SKM-1 (cell line): ENCODE measurements around the gene NAGA.

ENCODE experiments used
- DNase-seq: peaks from one replicate; lab custom pipeline; 2025; ENCODE audit not compliant: unreplicated experiment; lab: John Stamatoyannopoulos, UW

Gene NAGA

DNA sequence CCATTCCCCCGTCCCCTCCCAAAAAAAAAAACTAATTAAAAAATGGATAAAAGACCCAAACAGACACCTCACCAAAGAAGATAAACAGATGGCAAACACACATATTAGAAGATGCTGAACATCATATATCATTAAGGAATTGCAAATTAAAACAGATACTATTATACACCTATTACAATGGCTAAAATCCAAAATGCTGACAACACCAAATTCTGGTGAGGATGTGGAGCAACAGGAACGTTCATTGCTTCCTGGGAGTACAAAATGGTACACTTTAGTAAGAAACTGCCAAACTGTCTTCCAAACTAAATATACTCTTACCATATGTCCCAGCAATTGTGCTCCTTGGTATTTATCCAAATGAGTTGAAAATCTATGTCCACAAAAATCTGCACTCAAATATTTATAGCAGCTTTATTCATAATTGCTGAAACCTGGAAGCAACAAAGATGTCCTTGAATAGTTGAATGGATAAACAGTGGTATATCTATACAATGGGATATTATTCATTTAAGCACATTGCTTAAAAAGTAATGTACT is 19.9 kb downstream of the NAGA start:
- DNase-seq = no peak

- no peak for DNase-seq
These were observed 28.8 kb downstream of the NAGA start for GRCh38 chr22:42041784-42042183.

DNA sequence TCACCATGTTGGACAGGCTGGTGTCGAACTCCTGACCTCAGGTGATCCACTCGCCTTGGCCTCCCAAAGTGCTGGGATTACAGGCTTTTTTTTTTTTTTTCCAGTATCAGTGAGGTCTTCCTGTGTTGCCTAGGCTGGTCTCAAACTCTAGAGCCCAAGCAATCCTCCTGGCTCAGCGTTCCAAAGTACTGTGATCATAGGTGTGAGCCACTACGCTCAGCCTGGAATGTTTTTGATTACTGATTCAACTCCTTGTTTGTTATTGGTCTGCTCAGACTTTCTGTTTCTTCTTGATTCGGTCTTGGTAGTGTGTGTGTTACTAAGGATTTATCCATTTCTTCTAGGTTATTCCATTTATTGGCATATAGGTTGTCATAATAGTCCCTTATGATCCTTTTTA is 31.3 kb downstream of the NAGA start:
- DNase-seq = no peak

DNA sequence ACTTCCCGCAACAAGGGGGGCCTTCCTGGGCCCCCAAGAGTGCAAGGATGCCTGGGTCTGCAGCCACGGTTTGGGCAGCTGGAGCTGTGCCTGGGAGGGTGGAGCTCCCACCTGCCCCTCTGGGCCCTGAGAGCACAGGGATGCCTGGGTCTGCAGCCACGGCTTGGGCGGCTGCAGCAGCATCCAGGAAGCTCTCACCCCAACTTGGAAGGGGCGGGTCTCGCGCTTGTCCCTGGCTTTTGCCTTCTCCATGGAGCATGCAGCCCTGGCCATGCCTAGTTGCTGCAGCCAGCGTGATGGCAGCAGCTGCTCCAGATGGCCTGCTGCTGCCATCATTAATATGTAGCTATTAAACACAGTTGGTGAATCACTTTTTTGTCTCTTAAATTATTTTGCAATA is 35.4 kb downstream of the NAGA start:
- no peak for DNase-seq

- no peak for DNase-seq
These were observed 37.1 kb downstream of the NAGA start for GRCh38 chr22:42033263-42034181.

- no peak for DNase-seq
These were observed 43.9 kb downstream of the NAGA start for GRCh38 chr22:42026705-42027104.

DNA sequence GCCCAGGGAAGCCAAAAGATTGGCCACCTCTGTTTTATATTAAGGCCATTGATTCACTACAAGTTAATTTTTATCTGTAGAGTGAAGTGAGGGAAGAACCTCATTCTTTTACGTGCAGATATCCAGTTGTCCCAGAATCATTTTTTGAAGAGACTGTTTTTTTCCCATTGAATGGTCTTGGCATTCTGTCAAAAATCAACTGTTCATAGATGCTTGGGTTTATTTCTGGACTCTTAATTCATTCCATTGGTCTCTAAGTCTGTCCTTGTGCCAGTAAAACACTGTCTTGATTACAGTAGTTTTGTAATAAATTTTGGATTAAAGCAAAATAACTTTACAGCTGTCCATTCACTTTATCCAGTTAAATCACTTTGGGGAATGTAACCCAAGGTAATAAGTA is 45.2 kb downstream of the NAGA start:
- DNase-seq = no peak

GRCh38 chr22:42022162-42022847 is 48.3 kb downstream of the NAGA start:
- DNase-seq = no peak

DNA sequence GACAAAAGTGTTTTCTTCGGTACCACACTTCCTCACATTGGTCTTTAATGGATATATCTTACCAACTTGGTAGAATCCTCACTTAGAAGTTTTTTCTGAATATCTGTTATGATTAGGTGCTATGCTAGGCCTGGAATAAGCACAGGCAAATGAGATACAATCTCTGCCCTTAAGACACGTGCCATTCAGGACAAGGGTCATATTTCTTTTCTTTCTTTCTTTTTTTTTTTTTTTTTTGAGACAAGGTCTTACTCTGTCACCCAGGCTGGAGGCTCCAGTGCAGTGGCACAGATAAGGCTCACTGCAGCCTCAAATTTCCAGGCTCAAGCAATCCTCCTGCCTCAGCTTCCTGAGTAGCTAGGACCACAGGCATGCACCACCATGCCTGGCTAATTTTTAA is 49.0 kb downstream of the NAGA start:
- DNase-seq = no peak

DNA sequence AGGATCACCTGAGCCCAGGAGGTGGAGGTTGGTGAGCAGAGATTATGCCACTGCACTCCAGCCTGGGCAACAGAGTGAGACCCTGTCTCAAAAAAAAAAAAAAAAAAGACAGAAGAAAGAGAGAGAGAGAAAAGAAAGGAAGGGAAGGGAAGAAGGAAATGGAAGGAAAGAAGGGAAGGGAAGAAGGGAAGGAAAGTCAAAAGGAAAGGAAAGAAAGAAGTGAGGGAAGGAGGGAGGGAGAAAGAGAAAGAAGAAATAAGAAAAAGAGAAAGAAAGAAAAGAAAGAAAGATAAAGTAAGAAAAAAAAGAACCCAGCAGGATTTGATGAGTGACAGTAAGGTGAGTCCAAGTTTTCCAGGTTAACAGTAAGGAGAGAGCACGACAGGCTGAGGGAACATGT is 52.4 kb downstream of the NAGA start:
- DNase-seq = no peak

DNA sequence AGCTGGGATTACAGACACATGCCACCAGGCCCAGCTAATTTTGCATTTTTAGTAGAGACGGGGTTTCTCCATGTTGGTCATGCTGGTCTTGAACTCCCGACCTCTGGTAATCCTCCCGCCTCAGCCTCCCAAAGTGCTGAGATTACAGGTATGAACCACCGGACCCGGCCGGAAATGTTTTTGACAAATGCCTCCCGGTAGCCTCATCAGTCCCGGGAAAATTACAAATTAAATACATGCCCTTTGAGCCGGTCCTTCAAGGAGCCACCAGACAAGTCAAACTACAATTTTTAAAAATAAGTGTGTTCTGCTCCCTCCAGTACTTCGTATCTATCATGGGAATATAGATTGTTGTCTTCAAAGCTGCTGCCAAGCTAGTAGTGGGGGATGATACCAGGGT is 54.5 kb downstream of the NAGA start:
- no peak for DNase-seq

DNA sequence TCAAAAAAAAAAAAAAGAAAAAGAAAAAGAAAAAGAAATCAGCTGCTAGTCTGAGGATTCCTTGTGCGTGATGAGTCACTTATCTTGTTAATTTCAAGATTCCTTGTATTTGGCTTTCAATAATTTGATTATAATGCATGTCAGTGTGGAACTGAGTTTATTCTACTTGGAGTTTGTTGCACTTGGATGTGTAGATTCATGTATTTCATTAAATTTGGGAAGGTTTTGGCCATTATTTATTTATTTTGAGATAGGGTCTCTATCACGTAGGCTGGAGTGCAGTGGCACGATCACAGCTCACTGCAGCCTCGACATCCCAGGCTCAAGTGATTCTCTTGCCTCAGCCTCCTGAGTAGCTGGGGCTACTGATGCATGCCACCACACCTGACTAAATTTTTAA is 57.2 kb downstream of the NAGA start:
- no peak for DNase-seq

DNA sequence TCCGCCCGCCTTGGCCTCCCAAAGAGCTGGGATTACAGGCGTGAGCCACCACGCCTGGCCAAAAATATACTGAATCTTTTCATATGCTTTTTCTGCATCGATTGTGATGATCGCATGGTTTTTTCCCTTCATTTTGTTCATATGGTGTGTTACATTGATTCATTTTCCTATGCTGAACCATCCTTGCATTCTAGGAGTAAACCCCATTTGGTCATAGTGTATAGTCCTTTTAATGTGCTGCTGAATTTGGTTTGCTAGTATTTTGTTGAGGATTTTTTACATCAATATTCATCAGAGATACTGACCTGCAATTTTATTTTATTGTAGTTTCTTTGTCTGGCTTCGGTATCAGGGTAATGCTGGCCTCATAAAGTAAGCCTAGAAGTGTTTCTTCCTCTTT is 59.8 kb downstream of the NAGA start:
- DNase-seq = no peak
